MV-4-11 (cell line): ENCODE results near the gene HIPK4.
A peak's percentile ranks its signal among the peaks of the same experiment; 100 is the strongest.
"Not testable (repeated sequence)": the region's sequence is repeated elsewhere in the genome, so short reads cannot be mapped to it uniquely, and the experiment has no call there.

ENCODE experiments used
- DNase-seq: peaks from one replicate; lab custom pipeline; 2025; lab: John Stamatoyannopoulos, UW

The HIPK4 gene

DNA sequence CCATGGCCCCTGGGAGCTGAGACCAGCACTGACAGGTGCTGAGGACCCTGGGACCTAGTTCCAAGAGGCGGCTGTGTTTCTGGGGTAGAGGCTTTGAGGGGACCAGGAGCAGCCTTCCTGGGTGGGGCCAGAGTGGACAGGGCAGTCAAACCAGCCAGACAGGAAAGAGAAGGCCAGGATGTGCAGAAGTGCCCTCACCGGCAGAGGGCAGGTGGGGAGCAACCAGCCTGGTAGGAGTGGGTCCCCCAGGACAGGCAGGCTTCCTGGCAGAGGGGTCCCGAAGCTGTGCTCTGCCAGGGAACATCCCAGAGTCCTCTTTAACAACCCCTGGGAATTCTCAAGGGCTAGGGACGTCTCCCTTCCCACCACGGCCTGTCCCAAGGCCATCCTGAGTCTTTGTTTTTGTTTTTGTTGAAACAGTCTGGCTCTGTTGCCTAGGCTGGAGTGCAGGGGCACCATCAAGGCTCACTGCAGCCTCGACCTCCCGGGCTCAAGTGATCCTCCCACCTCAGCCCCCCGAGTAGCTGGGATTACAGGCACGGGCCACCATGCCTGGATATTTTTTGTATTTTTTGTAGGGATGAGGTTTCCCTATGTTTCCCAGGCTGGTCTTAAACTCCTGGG lies 3.0 kb upstream of the HIPK4 start:
- DNase-seq, result no peak

- no peak for DNase-seq
These were observed 2.1 kb upstream of the HIPK4 start for GRCh38 chr19:40392123-40392522.

GRCh38 chr19:40389404-40390083 lies 437 bp downstream of the HIPK4 start:
- no peak for DNase-seq

- DNase-seq, result no peak
These were observed 1.5 kb downstream of the HIPK4 start for GRCh38 chr19:40388481-40388880.

DNA sequence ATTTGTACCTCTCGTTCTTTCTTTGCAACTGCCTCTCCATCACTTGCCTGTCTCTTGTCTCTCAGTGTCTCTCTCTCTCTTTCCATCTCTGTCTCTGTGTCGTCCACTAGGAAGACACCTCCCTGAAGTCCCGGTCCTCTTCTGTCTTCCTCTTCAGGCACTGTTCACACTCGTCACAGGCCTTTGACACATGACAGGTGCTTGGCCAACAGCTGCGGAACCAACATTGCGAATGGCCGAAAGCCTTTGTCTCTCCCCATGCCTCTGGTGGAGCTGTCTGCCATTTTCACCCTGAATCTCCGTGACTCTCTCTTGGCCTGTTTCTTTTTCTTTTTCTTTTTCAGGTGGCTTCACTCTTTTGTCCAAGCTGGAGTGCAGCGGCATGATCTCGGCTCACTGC lies 2.8 kb downstream of the HIPK4 start:
- no peak for DNase-seq

DNA sequence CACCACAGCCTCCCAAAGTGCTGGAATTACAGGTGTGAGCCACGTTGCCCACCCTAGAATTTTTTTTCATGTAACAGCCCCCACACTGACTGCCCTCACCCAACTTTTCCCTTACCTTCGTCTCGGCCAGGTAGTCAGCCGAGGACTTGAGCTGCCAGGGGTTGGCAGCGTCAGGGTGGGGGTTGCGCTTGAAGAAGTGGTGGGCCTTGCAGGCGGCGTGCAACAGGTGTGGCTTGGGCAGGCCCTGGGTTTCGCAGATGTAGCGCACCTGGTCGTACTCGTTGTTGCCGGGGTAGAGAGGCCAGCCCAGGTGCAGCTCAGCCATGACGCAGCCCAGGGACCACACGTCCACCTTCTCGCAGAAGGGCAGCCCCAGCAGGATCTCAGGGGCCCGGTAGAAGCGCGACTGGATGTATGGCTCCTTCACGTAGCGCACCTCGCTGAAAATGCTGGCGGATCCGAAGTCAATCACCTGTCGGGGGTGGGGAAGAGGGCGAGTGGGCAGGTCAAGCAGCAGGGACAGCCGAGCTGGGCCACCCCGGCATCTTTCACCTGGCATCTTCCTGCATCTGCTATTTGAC lies 6.2 kb downstream of the HIPK4 start:
- no peak for DNase-seq

DNA sequence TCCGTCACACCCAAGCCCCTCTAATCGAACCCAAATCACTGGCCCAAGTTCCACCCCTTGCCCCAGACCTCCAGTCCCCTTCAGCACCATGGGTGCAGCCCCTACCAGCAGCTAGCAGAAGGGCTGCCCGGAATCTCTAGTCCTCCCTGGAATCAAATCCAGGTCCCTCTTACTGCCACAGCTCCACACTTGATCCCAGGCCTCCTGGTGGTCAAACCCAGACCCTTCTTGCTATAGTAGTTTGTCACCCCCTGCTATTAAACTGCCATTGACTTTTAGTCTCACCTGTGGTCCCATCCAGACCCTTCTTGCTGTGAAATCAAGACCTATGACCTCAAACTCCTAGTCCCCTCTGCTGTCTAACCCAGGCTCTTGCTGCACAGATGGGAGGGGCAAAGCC lies 8.7 kb downstream of the HIPK4 start:
- no peak for DNase-seq

- no peak for DNase-seq
These were observed 9.6 kb downstream of the HIPK4 start for GRCh38 chr19:40380199-40381037.

DNA sequence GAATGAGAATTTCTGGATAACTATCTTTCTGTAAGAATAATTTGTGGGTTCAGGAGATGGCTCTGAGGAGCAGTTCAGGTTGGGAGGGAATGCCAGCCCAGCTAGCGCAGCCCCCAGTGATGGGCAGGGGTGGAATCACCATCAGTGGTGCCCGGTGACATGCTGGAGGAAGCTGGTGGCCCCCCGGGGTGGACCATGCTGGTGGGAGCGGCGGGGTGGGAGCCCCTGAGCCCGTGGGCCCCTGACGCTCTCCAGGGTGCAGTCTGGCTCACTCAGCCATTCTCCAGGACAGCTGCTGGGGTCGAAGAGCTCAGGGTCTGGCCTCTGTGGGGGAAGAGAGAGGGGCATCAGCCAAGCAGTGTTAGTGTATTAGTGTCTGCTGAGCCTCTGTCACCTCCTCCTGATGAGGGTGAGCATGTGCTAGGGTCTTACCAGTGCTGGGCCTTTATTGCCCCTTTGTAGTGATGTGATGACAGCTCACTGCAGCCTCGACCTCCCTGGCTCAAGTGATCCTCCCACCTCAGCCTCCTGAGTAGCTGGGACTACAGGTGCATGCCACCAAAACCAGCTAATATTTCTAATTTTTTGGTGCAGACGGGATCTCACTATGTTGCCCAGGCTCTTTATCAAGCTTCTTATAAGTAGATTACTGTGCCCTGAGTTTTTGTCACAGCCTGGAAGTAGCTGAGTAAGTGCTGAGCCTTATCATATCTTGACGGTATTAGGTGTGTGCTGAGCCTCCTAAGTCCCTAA lies 10.4 kb downstream of the HIPK4 start:
- no peak for DNase-seq

DNA sequence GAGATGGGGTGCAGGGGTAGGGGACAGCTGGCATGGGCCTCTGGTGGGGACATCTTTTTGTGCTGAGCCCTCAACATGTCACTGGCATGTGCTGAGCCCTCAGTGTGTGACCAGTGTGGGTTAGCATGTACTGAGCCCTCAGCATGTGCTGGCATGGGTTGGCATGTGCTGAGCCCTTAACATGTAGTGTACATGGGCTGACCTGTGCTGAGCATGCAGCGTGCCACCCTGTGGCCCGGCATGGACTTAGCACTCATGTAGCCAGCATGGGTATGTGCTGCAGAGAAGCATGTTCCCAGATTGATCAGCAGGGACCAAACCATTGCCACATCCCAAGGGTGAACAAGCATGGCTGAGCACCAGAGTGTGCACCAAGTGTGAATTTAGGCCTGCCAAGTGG lies 11.5 kb downstream of the HIPK4 start:
- no peak for DNase-seq

DNA sequence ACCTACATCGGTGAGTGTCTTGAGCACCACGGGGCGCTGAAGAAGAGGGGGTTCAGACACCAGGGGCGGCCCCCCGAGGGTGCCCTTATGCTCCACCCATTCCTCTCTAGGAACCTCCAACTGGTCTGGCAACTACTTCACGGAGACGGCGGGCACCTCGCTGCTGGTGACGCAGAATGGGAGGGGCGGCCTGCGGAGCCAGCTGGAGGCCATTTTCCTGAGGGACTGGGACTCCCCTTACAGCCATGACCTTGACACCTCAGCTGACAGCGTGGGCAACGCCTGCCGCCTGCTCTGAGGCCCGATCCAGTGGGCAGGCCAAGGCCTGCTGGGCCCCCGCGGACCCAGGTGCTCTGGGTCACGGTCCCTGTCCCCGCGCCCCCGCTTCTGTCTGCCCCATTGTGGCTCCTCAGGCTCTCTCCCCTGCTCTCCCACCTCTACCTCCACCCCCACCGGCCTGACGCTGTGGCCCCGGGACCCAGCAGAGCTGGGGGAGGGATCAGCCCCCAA lies 12.1 kb downstream of the HIPK4 start:
- DNase-seq, result no peak

DNA sequence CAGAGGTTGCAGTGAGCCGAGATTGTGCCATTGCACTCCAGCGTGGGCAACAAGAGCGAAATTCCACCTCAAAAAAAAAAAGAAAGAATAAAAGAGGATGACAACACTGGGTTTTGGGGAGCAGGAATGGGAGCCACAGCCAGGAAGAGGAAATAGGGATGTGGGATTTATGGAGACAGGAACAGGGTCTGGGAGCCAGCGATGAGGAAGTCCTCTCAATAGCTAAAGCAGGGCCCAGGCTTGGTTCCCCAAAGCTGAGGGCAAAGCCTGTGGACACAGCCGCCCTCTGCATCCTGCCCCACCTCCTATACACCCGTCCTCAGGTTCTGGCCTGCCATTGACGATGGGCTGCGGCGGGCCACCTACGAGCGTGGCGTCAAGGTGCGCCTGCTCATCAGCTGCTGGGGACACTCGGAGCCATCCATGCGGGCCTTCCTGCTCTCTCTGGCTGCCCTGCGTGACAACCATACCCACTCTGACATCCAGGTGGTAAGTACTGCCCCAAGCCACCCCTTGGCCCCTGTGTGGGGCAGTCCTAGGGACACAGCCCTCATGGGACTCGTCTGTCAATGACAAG lies 13.6 kb downstream of the HIPK4 start:
- DNase-seq, result peak; percentile 16

DNA sequence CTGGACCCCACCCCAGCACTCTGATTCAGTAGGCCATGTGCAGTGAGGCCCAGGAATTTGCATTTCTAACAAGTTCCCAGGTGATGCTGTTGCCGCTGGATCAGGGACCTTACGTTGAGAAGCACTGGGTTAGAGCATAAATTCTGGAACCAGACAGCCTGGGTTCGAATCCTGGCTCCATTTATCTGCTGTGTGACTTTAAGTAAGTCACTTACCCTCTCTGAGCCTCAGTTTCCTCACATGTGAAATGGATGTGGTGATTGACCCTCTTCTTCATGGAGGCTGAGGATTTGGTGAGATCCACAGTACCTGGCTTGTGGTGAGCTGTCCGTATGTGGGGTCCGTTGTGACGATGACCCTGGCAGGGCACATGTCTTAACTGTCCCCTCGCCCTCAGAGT lies 15.9 kb downstream of the HIPK4 start:
- DNase-seq, result no peak

- DNase-seq, result no peak
These were observed 18.2 kb downstream of the HIPK4 start for GRCh38 chr19:40371802-40372122.

DNA sequence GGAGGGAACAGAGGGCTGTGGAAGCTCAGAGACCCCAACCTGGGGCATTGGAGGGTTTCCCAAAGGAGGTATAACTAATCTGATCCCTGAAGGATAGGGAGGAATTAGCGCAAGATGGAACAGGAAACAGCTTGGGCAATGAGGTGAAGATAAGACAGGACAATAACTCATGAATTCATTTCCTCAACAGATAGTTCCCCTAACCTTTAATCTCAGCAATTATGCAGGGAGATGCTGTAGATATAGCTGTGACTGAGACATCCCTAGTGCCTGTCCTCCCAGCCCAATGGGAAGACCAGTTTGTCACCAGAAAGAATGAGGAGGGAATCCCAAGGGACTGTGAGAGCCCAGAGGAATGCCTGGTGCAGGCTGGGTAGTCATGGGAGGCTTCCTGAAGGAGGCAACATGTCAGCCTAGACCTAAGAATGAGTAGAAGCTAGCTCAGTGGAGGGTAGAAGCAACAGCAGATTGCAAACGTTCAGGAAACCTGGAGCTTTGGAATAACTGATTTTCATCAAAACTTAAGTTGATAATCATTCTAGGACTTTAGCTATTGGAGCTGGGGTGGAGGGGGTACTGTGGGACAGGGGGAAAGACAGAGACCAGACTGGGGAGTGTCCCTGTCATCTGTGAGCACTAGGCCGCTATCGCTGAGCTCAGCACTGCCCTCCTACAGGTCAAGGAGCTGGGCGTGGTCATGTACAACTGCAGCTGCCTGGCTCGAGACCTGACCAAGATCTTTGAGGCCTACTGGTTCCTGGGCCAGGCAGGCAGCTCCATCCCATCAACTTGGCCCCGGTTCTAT lies 18.8 kb downstream of the HIPK4 start:
- peak; percentile 36 for DNase-seq

DNA sequence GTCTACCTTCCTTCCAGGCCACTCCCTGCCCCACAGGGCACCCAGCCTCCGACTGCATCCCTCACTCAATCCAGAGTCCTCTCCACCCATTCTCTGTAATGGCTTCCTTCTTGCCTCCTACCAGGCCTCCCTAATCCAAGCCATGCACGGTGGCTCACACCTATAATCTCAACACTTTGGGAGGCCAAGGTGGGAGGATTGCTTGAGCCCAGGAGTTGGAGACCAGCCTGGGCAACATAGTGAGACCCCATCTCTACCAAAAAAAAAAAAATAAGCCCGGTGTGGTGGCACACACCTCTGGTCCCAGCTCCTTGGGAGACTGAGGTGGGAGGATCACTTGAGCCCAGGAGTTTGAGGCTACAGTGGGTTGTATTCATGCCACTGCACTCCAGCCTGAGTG lies 19.7 kb downstream of the HIPK4 start:
- DNase-seq, result not testable (repeated sequence)

DNA sequence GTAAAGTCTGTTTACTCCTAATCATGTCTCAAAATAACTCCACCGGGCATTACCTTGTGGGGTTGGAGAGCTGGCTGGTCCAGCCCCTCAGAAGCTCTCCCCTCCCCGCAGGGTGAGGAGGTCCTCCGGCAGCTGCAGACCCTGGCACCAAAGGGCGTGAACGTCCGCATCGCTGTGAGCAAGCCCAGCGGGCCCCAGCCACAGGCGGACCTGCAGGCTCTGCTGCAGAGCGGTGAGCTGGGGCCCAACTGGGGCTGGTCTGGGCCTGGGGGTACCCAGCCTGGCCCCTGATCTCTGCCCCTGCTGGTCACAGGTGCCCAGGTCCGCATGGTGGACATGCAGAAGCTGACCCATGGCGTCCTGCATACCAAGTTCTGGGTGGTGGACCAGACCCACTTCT lies 20.2 kb downstream of the HIPK4 start:
- no peak for DNase-seq

- no peak for DNase-seq
These were observed 22.2 kb downstream of the HIPK4 start for GRCh38 chr19:40367577-40368434.

GRCh38 chr19:40366697-40367561 lies 23.1 kb downstream of the HIPK4 start:
- DNase-seq, result peak; percentile 73
